Adrenal gland (tissue), 5 donors: ENCODE data around the gene ZNF267.
"Not testable (repeated sequence)": the region's sequence is repeated elsewhere in the genome, so short reads cannot be mapped to it uniquely, and the experiment has no call there.

ENCODE experiments used
- CTCF ChIP-seq, 6 experiments: fragments of 450-650 bp in 4 of 6; fragments of 200-600 bp in 2 of 6; sonication (generic) in 1 of 6; IDR thresholded peaks; 1 replicate in 5 of 6; 2 replicates in 1 of 6; pipeline versions ENCODE4 v1.5.1 to v1.8.0; 2016 to 2021; ENCODE audit warnings: antibody characterized with exemption in 6 of 6, mild to moderate bottlenecking in 2 of 6, moderate library complexity in 1 of 6
- POLR2A ChIP-seq, 2 donors: fragments of 450-650 bp; IDR thresholded peaks; one replicate each; pipeline ENCODE4 v1.6.1; 2017; ENCODE audit warnings: antibody characterized with exemption in 2 of 2, mild to moderate bottlenecking in 2 of 2, moderate library complexity in 1 of 2
- donor health status: DM: no; HTN: no; CAD: no.

GRCh38 chr16:31848572-31848971 lies 25.0 kb upstream of the ZNF267 start:
- TF ChIP-seq CTCF, POLR2A (IDR thresholded peaks at IDR 0.05): not testable (repeated sequence)
